Stomach smooth muscle (tissue), 2 donors: ENCODE results near the gene ZBP1.
A peak's percentile ranks its signal among the peaks of the same experiment; 100 is the strongest.

Experiments used
- H3K27ac ChIP-seq: one replicate; pipeline ENCODE4 v1.7.0; 2013; ENCODE audit warnings: mild to moderate bottlenecking, low read length, inconsistent platforms
- H3K27me3 ChIP-seq, 2 donors: one replicate each; pipeline ENCODE4 v1.7.0; 2013; ENCODE audit warnings: low read length in 2 of 2; ENCODE audit not compliant: insufficient read depth in 2 of 2, control insufficient read depth in 1 of 2
- H3K36me3 ChIP-seq, 2 donors: one replicate each; pipeline ENCODE4 v1.7.0; 2013; ENCODE audit warnings: low read length in 2 of 2; ENCODE audit not compliant: control insufficient read depth in 2 of 2, insufficient read depth in 2 of 2
- H3K4me1 ChIP-seq: one replicate; pipeline ENCODE4 v1.7.0; 2013; ENCODE audit warnings: low read length; ENCODE audit not compliant: control insufficient read depth, insufficient read depth
- H3K4me3 ChIP-seq, 2 donors: one replicate each; pipeline ENCODE4 v1.7.0; 2013; ENCODE audit warnings: low read length in 2 of 2
- H3K9ac ChIP-seq, 2 donors: one replicate each; pipeline ENCODE4 v1.7.0; 2013; ENCODE audit warnings: low read length in 2 of 2, mild to moderate bottlenecking in 1 of 2
- H3K9me3 ChIP-seq, 2 donors: one replicate each; pipeline ENCODE4 v1.7.0; 2013; ENCODE audit warnings: low read length in 2 of 2; ENCODE audit not compliant: control insufficient read depth in 2 of 2
- donor health status: healthy.
- donor health status: Pancreatic carcinoma.

Gene ZBP1

DNA sequence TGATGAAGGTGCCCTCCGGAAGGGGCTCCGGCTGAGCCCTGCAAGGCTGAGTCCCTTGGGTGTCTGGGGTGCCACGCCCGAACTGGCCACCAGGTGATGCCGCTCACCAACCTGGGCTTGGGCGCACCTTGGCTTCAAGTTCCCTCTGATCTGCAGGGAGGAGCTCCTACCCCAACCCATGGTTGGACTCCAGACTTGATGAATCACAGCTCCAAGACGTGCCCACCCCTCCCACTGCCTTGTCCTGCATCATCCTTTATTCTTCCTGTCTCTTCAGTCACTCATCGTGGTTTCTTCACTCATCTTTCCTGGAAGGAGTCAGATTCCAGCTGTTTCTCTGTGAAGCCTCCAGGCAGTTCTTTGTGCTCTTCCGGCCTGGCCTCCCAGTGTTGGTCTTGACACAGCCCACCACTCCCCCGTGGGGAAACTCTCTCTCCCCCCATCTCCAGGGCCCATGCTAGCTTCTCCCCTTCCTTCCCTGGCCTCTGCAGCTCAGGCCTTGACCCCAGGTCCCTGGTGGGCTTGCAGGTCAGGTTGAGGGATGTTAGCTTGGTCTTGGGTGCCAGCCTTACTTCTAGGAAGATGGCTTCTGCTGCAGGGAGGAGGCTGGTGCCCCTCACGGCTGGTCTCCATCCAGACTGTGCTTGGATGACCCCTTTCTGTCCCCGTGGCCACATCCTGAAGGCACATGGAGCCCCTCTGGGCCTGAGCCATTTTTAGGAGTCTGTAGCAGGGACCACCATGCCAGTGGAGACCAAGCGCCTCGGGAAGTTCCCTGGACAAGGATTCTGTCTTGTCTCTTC, 2.6 kb upstream of the ZBP1 start:
- no peaks in the 10 kb centered on the region for H3K36me3 ChIP-seq

DNA sequence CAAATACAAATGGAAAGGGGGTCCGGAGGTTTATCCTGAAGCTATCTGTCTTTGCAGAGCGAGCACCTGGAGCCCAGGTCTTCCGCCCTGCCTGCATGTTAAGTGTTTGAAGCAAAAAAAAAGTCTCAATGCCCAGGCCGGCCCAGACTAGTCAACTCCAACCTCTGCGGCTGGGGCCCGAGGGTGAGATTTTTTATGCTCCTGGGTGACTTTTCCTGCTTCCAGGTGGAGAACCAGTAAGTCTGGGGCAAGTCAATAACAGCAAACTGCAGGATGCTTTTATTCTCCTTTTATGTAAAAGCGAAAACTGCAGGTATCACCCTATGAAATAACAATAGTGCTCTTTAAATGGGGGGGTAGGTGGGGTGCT, 2.0 kb upstream of the ZBP1 start:
- no peaks in the 10 kb centered on the region for H3K36me3 ChIP-seq
- H3K27me3 ChIP-seq, result peaks cover 0 to 11% of the 10 kb centered on the region in 2 donors
- no peak overlapping the region for H3K4me3 ChIP-seq
- peaks cover 5 to 6% of the 10 kb centered on the region in 2 donors for H3K9me3 ChIP-seq
- no peak overlapping the region for H3K27ac ChIP-seq
- peaks cover 3% of the 10 kb centered on the region for H3K4me1 ChIP-seq
- no peak overlapping the region for H3K9ac ChIP-seq

More for the DNA sequence above, 2.6 kb upstream of the ZBP1 start:
- no peak overlapping the region for H3K4me3 ChIP-seq
- H3K27me3 ChIP-seq, result peaks cover 0 to 11% of the 10 kb centered on the region in 2 donors
- no peak overlapping the region for H3K27ac ChIP-seq
- H3K9me3 ChIP-seq, result peaks cover 5 to 6% of the 10 kb centered on the region in 2 donors
- no peak overlapping the region for H3K9ac ChIP-seq
- peaks cover 9% of the 10 kb centered on the region for H3K4me1 ChIP-seq

DNA sequence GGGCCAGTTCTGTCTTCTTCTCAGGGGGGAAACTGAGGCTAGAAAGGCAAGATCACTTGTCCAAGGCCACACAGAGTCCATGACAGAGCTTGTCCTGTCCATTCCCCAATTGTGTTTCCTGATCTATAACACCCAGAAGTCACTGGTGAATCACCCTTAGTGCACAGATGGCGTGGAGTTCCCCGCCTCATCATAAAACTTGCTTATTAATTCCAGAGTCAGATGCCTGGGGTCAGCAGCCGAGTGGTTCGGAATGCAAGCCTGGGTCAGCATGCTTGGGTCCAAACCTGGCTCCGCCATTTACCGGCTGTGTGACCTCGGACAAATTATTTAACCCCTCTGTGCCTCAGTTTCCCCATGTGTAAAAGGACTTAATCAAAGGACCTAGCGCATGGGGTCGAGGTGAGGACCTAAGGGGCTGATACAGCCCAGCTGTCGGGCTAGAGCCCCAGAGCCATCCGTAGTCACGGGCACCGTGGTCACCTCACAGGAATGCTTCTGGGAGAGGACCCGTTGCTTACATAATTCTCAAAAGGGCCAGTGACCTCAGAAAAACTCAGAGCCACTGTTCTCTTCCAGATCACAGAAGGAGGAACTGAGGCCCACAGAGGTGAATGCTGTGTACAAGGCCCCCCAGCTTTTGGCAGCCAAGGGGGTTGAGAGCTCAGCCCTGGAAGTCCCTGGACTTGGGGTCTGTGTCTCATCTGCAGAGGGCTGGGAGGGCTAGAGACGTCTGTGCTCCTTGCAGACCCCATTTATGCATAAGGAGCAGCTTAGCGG, 1.4 kb upstream of the ZBP1 start:
- H3K9me3 ChIP-seq, result peaks cover 5 to 6% of the 10 kb centered on the region in 2 donors
- no peak overlapping the region for H3K27ac ChIP-seq
- no peak overlapping the region for H3K9ac ChIP-seq
- H3K27me3 ChIP-seq, result peaks cover 0 to 11% of the 10 kb centered on the region in 2 donors
- H3K4me3 ChIP-seq, result no peak overlapping the region
- no peaks in the 10 kb centered on the region for H3K4me1 ChIP-seq
- no peaks in the 10 kb centered on the region for H3K36me3 ChIP-seq

GRCh38 chr20:57620999-57621398, 773 bp upstream of the ZBP1 start:
- no peak overlapping the region for H3K9ac ChIP-seq
- no peak overlapping the region for H3K27ac ChIP-seq
- no peaks in the 10 kb centered on the region for H3K4me1 ChIP-seq

GRCh38 chr20:57619051-57619831, 985 bp downstream of the ZBP1 start:
- Histone ChIP-seq H3K9me3 (peaks cover 0 to 3% of the 10 kb centered on the region in 2 donors), H3K36me3 (no peaks in the 10 kb centered on the region), H3K27me3 (peaks cover 0 to 11% of the 10 kb centered on the region in 2 donors), H3K4me3 (peak overlapping the region in 1 of 2 donors; percentile 8), H3K9ac (no peak overlapping the region), H3K27ac (no peak overlapping the region), H3K4me1 (no peaks in the 10 kb centered on the region)

More at GRCh38 chr20:57620999-57621398, 773 bp upstream of the ZBP1 start:
- peaks cover 0 to 11% of the 10 kb centered on the region in 2 donors for H3K27me3 ChIP-seq
- no peaks in the 10 kb centered on the region for H3K36me3 ChIP-seq
- H3K4me3 ChIP-seq, result no peak overlapping the region
- peaks cover 5 to 6% of the 10 kb centered on the region in 2 donors for H3K9me3 ChIP-seq

GRCh38 chr20:57618764-57619050, 1.5 kb downstream of the ZBP1 start:
- peak overlapping the region in 1 of 2 donors; percentile 8 for H3K4me3 ChIP-seq
- no peak overlapping the region for H3K27ac ChIP-seq
- no peaks in the 10 kb centered on the region for H3K36me3 ChIP-seq
- no peaks in the 10 kb centered on the region for H3K4me1 ChIP-seq
- H3K9me3 ChIP-seq, result peaks cover 0 to under 1% of the 10 kb centered on the region in 2 donors
- H3K9ac ChIP-seq, result no peak overlapping the region
- peaks cover 0 to 11% of the 10 kb centered on the region in 2 donors for H3K27me3 ChIP-seq

- Histone ChIP-seq H3K9me3 (no peaks in the 10 kb centered on the region), H3K4me3 (no peak overlapping the region), H3K36me3 (no peaks in the 10 kb centered on the region), H3K27me3 (peaks cover 0 to 11% of the 10 kb centered on the region in 2 donors), H3K4me1 (no peaks in the 10 kb centered on the region), H3K9ac (no peak overlapping the region), H3K27ac (no peak overlapping the region)
Measured at GRCh38 chr20:57618091-57618763, 2.0 kb downstream of the ZBP1 start.

DNA sequence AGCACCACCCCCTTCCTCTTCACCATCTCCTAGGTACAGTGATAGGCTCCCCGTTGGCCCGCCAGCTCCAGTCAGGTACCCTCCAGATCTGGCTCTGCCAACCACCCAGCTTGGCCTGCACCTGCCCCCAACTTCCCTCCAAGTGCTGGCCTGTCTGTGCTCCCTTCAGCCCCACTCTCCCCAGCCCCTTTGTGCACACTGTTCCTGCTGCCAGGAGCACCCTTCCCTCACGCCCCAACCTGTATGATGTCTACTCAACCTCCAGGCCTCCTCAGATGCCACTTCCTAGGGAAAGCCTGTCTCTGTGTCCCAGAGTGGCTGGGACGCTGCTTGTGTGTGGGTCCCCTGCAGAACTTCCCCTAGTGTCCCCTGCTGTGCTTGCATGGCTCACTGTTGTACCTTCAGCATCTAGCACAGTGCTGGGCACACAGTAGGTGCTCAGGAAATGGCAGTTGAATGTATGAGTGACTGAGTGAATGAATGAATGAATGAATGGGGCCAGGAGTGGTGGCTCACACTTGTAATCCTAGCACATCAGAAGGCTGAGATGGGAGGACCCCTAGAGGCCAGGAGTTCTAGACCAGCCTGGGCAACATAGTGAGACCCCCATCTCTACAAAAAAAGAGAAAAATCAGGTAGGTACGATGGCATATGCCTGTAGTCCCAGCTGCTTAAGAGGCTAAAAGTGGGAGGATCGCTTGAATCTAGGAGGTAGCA, 3.0 kb downstream of the ZBP1 start:
- H3K36me3 ChIP-seq, result no peaks in the 10 kb centered on the region
- H3K9me3 ChIP-seq, result no peaks in the 10 kb centered on the region
- no peak overlapping the region for H3K9ac ChIP-seq
- H3K4me3 ChIP-seq, result no peak overlapping the region
- H3K27ac ChIP-seq, result no peak overlapping the region
- H3K27me3 ChIP-seq, result peaks cover 0 to 7% of the 10 kb centered on the region in 2 donors
- no peaks in the 10 kb centered on the region for H3K4me1 ChIP-seq

DNA sequence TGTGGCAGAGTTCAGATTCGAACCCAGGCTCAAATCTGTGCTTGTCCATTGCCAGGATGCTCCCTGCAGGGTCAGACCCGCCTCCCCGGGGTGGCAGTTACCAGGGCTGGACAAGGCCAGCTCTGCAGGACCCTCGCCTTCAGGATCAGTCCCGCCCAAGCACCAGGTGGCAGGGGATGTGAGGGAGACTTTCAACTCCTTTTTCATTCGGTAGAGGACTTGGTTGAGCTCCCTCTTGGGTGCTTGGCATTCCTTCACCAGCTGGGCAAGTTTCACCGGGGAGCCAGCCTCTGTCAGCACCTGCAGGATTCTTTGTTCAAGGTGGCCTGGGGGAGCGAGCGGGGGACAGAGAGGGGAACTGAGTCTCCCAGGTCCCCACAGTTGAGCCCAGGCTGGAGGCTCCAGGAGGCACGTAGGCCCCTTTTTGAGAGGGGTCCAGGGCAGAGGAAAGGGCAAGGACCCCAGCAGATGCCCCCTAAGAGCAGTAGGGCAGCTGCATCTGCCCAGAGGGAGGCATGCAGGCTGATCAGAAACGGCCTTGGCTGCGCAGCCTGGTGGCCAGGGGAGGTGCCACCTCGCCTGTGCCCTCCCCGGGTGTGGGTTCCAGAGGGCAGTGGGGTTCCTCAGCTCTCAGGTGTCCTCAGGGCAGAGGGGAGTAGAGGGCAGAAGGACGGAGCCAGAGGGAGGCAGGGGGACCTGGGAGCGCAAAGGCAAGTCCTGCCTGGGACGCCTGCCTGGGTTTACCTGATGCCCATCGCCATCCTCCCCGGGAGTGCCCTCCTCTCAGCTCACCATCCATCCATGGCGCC, 3.9 kb downstream of the ZBP1 start:
- peaks cover 0 to 3% of the 10 kb centered on the region in 2 donors for H3K27me3 ChIP-seq
- no peak overlapping the region for H3K27ac ChIP-seq
- no peak overlapping the region for H3K9ac ChIP-seq
- H3K4me3 ChIP-seq, result no peak overlapping the region
- no peaks in the 10 kb centered on the region for H3K36me3 ChIP-seq
- no peaks in the 10 kb centered on the region for H3K9me3 ChIP-seq
- H3K4me1 ChIP-seq, result no peaks in the 10 kb centered on the region
